ENCODE data around the gene DGCR2. TPM values are rescaled to one million over a fixed set of nuclear protein-coding genes. Genes with fewer than 3 reads are reported as not detected.

The DGCR2 gene
- total and polyA plus RNA-seq, 10 of the 15 experiments (the other 5 are each of a cell fraction or from before 2014, with no cell fraction given), result 0.19 to 28.4 (median 16.0) TPM

- TF ChIP-seq NBN (IDR thresholded peaks at IDR 0.05) (no peak), MLLT1 (IDR thresholded peaks at IDR 0.05) (no peak), BCLAF1 (IDR thresholded peaks at IDR 0.05) (no peak), BCL3 (IDR thresholded peaks at IDR 0.05; ENCODE audit: borderline replicate concordance, insufficient read depth, low read depth, low read length, poor library complexity, severe bottlenecking) (no peak), ZNF384 (IDR thresholded peaks at IDR 0.05; ENCODE audit: borderline replicate concordance, low read depth, low read length) (no peak), IKZF1 (conservative IDR thresholded peaks at IDR 0.05) (no peak), CBX5 (IDR thresholded peaks at IDR 0.05; ENCODE audit: low read depth) (no peak), TCF12 (IDR thresholded peaks at IDR 0.05; ENCODE audit: low read depth, low read length) (no peak)
Measured at GRCh38 chr22:19046287-19046686, 75.9 kb downstream of the DGCR2 start (continued).
